Stimulated activated CD8-positive, alpha-beta memory T cell treated with anti-CD3 and anti-CD28 coated beads, Interleukin-12 subunit alpha, Interleukin-12 subunit beta, amount 100 ng/mL, for 1 hour (primary cell): ENCODE results near the gene EPHA6.

Source experiments
- DNase-seq: peaks from one replicate; pipeline ENCODE4 v3.0.0-alpha.2; 2020; ENCODE audit warnings: low read depth

The EPHA6 gene

GRCh38 chr3:96813820-96814650 is at the start of gene EPHA6:
TSS of gene EPHA6 (plus strand) at chr3:96814594.
- DNase-seq, result no peak

GRCh38 chr3:96776818-96777217 is 37.6 kb upstream of the EPHA6 start:
- no peak for DNase-seq

- no peak for DNase-seq
Measured at GRCh38 chr3:96779810-96780209, 34.6 kb upstream of the EPHA6 start.

GRCh38 chr3:96796101-96796500 is 18.3 kb upstream of the EPHA6 start:
- DNase-seq, result no peak

GRCh38 chr3:96803870-96804269 is 10.5 kb upstream of the EPHA6 start:
- DNase-seq, result no peak

GRCh38 chr3:96806341-96806740 is 8.1 kb upstream of the EPHA6 start:
- no peak for DNase-seq

GRCh38 chr3:96813134-96813819 is 1.1 kb upstream of the EPHA6 start:
- no peak for DNase-seq

- DNase-seq, result no peak
Measured at GRCh38 chr3:96814651-96815567, 515 bp downstream of the EPHA6 start.

GRCh38 chr3:96831175-96831574 is 16.8 kb downstream of the EPHA6 start:
- DNase-seq, result no peak

- no peak for DNase-seq
Measured at GRCh38 chr3:96833301-96833700, 18.9 kb downstream of the EPHA6 start.

GRCh38 chr3:96836153-96836915 is 21.9 kb downstream of the EPHA6 start:
- no peak for DNase-seq

GRCh38 chr3:96843505-96844203 is 29.3 kb downstream of the EPHA6 start:
- DNase-seq, result no peak

- DNase-seq, result no peak
Measured at GRCh38 chr3:96844204-96844514, 29.8 kb downstream of the EPHA6 start.

- no peak for DNase-seq
Measured at GRCh38 chr3:96852849-96853248, 38.5 kb downstream of the EPHA6 start.

GRCh38 chr3:96860882-96861281 is 46.5 kb downstream of the EPHA6 start:
- no peak for DNase-seq

- DNase-seq, result no peak
Measured at GRCh38 chr3:96863129-96863740, 48.8 kb downstream of the EPHA6 start.

- DNase-seq, result no peak
Measured at GRCh38 chr3:96865605-96866004, 51.2 kb downstream of the EPHA6 start.

GRCh38 chr3:96869316-96869715 is 54.9 kb downstream of the EPHA6 start:
- DNase-seq, result no peak

GRCh38 chr3:96877510-96877909 is 63.1 kb downstream of the EPHA6 start:
- DNase-seq, result no peak

- DNase-seq, result no peak
Measured at GRCh38 chr3:96900031-96900430, 85.6 kb downstream of the EPHA6 start.

GRCh38 chr3:96900566-96900965 is 86.2 kb downstream of the EPHA6 start:
- no peak for DNase-seq
